HCT116 (cell line): Measurements from ENCODE around the gene CLDN12.

Experiments used
- CEBPB ChIP-seq: IDR thresholded peaks from 2 replicates; pipeline ENCODE4 v1.6.1; 2012; ENCODE audit warnings: low read depth
- EZH2 ChIP-seq: fragments of 200-600 bp; sonication (generic); IDR thresholded peaks from 2 replicates; pipeline ENCODE4 v1.6.1; 2017; ENCODE audit warnings: antibody characterized with exemption, mixed run types
- EZH2phosphoT487 ChIP-seq: fragments of 200-600 bp; IDR thresholded peaks from 2 replicates; pipeline ENCODE4 v1.6.1; 2018; ENCODE audit warnings: antibody characterized with exemption, borderline replicate concordance
- JUND ChIP-seq: IDR thresholded peaks from 2 replicates; pipeline ENCODE4 v1.6.1; 2012
- POLR2A ChIP-seq: IDR thresholded peaks from 2 replicates; pipeline ENCODE4 v1.7.0; 2011; ENCODE audit warnings: borderline replicate concordance; ENCODE audit not compliant: insufficient read depth, insufficient read length; ENCODE audit errors: extremely low read depth
- POLR2AphosphoS5 ChIP-seq: IDR thresholded peaks from 2 replicates; pipeline ENCODE4 v1.6.1; 2011; ENCODE audit warnings: mild to moderate bottlenecking, low read depth, low read length, moderate library complexity
- RAD21 ChIP-seq: IDR thresholded peaks from 2 replicates; pipeline ENCODE4 v1.6.1; 2012; ENCODE audit warnings: low read depth, mild to moderate bottlenecking
- REST ChIP-seq: IDR thresholded peaks from 2 replicates; pipeline ENCODE4 v1.6.1; 2012; ENCODE audit warnings: low read depth
- SIN3A ChIP-seq: IDR thresholded peaks from 2 replicates; pipeline ENCODE4 v1.6.1; 2012; ENCODE audit warnings: low read depth
- TCF7L2 ChIP-seq: IDR thresholded peaks from 2 replicates; pipeline ENCODE4 v1.7.0; 2011; ENCODE audit warnings: borderline replicate concordance, inconsistent platforms; ENCODE audit not compliant: insufficient read depth, insufficient read length; ENCODE audit errors: extremely low read depth
- YY1 ChIP-seq: IDR thresholded peaks from 2 replicates; pipeline ENCODE4 v1.6.1; 2011; ENCODE audit warnings: low read length, low read depth, moderate library complexity, mild to moderate bottlenecking; ENCODE audit not compliant: insufficient replicate concordance; ENCODE audit errors: extremely low read depth
- ZBTB33 ChIP-seq: IDR thresholded peaks from 2 replicates; pipeline ENCODE4 v1.6.1; 2011; ENCODE audit warnings: mild to moderate bottlenecking, low read length, moderate library complexity; ENCODE audit not compliant: insufficient replicate concordance; ENCODE audit errors: extremely low read depth
- ZFX ChIP-seq: fragments of 450-650 bp; IDR thresholded peaks from 2 replicates; pipeline ENCODE4 v1.6.1; 2017
- TF ChIP-seq, protein P1 (sequence below), 3 experiments: fragments of 200-600 bp in 1 of 3; sonication (generic) in 1 of 3; IDR thresholded peaks in 2 of 3; conservative IDR thresholded peaks in 1 of 3; 2 replicates each; pipeline ENCODE4 v1.5.1; 2012 to 2017; ENCODE audit warnings: low read depth in 2 of 3, low read length in 2 of 3, antibody characterized with exemption in 1 of 3, borderline replicate concordance in 1 of 3, control low read depth in 1 of 3, mild to moderate bottlenecking in 1 of 3, mixed read lengths in 1 of 3, mixed run types in 1 of 3, moderate library complexity in 1 of 3; ENCODE audit not compliant: insufficient read depth in 1 of 3

- no peak for TF ChIP-seq YY1
- TF ChIP-seq SIN3A, result no peak
- no peak for TF ChIP-seq CEBPB
- TF ChIP-seq, protein P1, sequence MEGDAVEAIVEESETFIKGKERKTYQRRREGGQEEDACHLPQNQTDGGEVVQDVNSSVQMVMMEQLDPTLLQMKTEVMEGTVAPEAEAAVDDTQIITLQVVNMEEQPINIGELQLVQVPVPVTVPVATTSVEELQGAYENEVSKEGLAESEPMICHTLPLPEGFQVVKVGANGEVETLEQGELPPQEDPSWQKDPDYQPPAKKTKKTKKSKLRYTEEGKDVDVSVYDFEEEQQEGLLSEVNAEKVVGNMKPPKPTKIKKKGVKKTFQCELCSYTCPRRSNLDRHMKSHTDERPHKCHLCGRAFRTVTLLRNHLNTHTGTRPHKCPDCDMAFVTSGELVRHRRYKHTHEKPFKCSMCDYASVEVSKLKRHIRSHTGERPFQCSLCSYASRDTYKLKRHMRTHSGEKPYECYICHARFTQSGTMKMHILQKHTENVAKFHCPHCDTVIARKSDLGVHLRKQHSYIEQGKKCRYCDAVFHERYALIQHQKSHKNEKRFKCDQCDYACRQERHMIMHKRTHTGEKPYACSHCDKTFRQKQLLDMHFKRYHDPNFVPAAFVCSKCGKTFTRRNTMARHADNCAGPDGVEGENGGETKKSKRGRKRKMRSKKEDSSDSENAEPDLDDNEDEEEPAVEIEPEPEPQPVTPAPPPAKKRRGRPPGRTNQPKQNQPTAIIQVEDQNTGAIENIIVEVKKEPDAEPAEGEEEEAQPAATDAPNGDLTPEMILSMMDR (IDR thresholded peaks at IDR 0.05 in 2 of 3, conservative IDR thresholded peaks at IDR 0.05 in 1 of 3; ENCODE audit: borderline replicate concordance in 1 of 3, insufficient read depth in 1 of 3, low read depth in 2 of 3, low read length in 2 of 3), result no peak
- TF ChIP-seq TCF7L2, result no peak
- no peak for TF ChIP-seq JUND
- TF ChIP-seq EZH2, result no peak
- no peak for TF ChIP-seq REST
- no peak for TF ChIP-seq POLR2A
- no peak for TF ChIP-seq EZH2phosphoT487
- TF ChIP-seq ZFX, result no peak
- no peak for TF ChIP-seq RAD21
- no peak for TF ChIP-seq ZBTB33
- TF ChIP-seq POLR2AphosphoS5, result no peak
Observed at GRCh38 chr7:90384433-90384832, 18.8 kb upstream of the CLDN12 start.
